H1 (cell line): ENCODE data around the gene LRP3. TPM values are rescaled to one million over a fixed set of nuclear protein-coding genes. Genes with fewer than 3 reads are reported as not detected.

Source experiments
- CBX5 ChIP-seq: fragments of 300-800, 300-1000 bp; sonication (generic); IDR thresholded peaks from 2 replicates; pipeline ENCODE4 v1.7.1; 2016; ENCODE audit warnings: antibody characterized with exemption, low read length, low read depth
- EGR1 ChIP-seq: IDR thresholded peaks from 2 replicates; pipeline ENCODE4 v1.6.1; 2011; ENCODE audit warnings: low read depth, low read length, borderline replicate concordance
- GTF2F1 ChIP-seq: IDR thresholded peaks from 2 replicates; pipeline ENCODE4 v1.6.1; 2012; ENCODE audit warnings: low read depth, low read length, improper control_type of control experiment, borderline replicate concordance
- HDAC2 ChIP-seq, 2 experiments: fragments of 300-600 bp in 1 of 2; sonication (generic) in 1 of 2; IDR thresholded peaks; 2 replicates each; pipeline ENCODE4 v1.6.1; 2011 to 2012; ENCODE audit warnings: low read depth in 2 of 2, low read length in 2 of 2, mild to moderate bottlenecking in 2 of 2, moderate library complexity in 2 of 2, borderline replicate concordance in 1 of 2, inconsistent platforms in 1 of 2
- RBBP5 ChIP-seq: IDR thresholded peaks from 2 replicates; pipeline ENCODE4 v1.7.1; 2012; ENCODE audit warnings: low read depth, mild to moderate bottlenecking, inconsistent platforms, low read length, moderate library complexity, borderline replicate concordance
- SAP30 ChIP-seq: fragments of 300-600 bp; sonication (generic); IDR thresholded peaks from 2 replicates; pipeline ENCODE4 v1.7.1; 2012; ENCODE audit warnings: low read length, moderate library complexity, mild to moderate bottlenecking, inconsistent platforms; ENCODE audit not compliant: insufficient read depth, insufficient replicate concordance
- SIRT6 ChIP-seq: IDR thresholded peaks from one replicate; pipeline ENCODE4 v1.7.1; 2012; ENCODE audit warnings: low read length, inconsistent platforms
- SP1 ChIP-seq: IDR thresholded peaks from 2 replicates; pipeline ENCODE4 v1.6.1; 2011; ENCODE audit warnings: low read depth, low read length
- TCF12 ChIP-seq: IDR thresholded peaks from 2 replicates; pipeline ENCODE4 v1.6.1; 2011; ENCODE audit warnings: low read depth, mild to moderate bottlenecking, low read length
- polyA plus RNA-seq, 7 experiments: library from polyadenylated mRNA; depleted of rRNA in 3 of 7; stranded (reverse) in 5 of 7; unstranded in 2 of 7; fragments of >200 nt in 5 of 7; fragments of 200-250 nt in 2 of 7; gene quantifications; 1 replicate in 5 of 7; 2 replicates in 1 of 7; 4 replicates in 1 of 7; pipeline versions ENCODE4 v1.2.1 to v1.2.3, GENCODE V29; 2011 to 2013; ENCODE audit warnings: missing spikeins in 2 of 7, mixed read lengths in 2 of 7
- total RNA-seq: library from RNA; stranded (reverse); fragmentation: NEBNext Ultra II Directional; extraction: Animal tissue kit (Norgen Biotek cat#: 25700); gene quantifications from 2 replicates; pipeline ENCODE4 v1.2.1, GENCODE V29; 2021
- TF ChIP-seq, protein P1 (sequence below): fragments of 300-600 bp; sonication (generic); IDR thresholded peaks from 2 replicates; pipeline ENCODE4 v1.7.1; 2012; ENCODE audit warnings: low read length, moderate library complexity, mild to moderate bottlenecking, inconsistent platforms; ENCODE audit not compliant: insufficient replicate concordance

The LRP3 gene
- total and polyA plus RNA-seq, 2 of the 8 experiments (the other 6 are each of a cell fraction or from before 2014, with no cell fraction given), result 30.3 to 33.7 TPM

DNA sequence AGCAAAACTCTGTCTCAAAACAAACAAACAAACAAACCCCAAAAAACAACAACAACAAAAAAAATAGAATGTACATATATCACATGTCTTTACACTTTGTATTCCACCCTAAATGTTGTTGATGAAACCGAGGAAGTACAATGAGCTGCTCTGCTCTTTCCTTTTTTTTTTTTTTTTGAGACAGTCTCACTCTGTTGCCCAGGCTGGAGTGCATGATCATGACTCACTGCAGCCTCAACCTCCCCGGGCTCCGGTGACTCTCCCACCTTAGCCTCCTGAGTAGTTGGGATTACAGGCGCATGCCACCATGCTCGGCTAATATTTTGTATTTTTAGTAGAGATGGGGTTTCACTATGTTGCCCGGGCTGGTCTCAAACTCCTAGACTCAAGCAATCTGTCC is 30.6 kb upstream of the LRP3 start (continued):
- TF ChIP-seq, protein P1, sequence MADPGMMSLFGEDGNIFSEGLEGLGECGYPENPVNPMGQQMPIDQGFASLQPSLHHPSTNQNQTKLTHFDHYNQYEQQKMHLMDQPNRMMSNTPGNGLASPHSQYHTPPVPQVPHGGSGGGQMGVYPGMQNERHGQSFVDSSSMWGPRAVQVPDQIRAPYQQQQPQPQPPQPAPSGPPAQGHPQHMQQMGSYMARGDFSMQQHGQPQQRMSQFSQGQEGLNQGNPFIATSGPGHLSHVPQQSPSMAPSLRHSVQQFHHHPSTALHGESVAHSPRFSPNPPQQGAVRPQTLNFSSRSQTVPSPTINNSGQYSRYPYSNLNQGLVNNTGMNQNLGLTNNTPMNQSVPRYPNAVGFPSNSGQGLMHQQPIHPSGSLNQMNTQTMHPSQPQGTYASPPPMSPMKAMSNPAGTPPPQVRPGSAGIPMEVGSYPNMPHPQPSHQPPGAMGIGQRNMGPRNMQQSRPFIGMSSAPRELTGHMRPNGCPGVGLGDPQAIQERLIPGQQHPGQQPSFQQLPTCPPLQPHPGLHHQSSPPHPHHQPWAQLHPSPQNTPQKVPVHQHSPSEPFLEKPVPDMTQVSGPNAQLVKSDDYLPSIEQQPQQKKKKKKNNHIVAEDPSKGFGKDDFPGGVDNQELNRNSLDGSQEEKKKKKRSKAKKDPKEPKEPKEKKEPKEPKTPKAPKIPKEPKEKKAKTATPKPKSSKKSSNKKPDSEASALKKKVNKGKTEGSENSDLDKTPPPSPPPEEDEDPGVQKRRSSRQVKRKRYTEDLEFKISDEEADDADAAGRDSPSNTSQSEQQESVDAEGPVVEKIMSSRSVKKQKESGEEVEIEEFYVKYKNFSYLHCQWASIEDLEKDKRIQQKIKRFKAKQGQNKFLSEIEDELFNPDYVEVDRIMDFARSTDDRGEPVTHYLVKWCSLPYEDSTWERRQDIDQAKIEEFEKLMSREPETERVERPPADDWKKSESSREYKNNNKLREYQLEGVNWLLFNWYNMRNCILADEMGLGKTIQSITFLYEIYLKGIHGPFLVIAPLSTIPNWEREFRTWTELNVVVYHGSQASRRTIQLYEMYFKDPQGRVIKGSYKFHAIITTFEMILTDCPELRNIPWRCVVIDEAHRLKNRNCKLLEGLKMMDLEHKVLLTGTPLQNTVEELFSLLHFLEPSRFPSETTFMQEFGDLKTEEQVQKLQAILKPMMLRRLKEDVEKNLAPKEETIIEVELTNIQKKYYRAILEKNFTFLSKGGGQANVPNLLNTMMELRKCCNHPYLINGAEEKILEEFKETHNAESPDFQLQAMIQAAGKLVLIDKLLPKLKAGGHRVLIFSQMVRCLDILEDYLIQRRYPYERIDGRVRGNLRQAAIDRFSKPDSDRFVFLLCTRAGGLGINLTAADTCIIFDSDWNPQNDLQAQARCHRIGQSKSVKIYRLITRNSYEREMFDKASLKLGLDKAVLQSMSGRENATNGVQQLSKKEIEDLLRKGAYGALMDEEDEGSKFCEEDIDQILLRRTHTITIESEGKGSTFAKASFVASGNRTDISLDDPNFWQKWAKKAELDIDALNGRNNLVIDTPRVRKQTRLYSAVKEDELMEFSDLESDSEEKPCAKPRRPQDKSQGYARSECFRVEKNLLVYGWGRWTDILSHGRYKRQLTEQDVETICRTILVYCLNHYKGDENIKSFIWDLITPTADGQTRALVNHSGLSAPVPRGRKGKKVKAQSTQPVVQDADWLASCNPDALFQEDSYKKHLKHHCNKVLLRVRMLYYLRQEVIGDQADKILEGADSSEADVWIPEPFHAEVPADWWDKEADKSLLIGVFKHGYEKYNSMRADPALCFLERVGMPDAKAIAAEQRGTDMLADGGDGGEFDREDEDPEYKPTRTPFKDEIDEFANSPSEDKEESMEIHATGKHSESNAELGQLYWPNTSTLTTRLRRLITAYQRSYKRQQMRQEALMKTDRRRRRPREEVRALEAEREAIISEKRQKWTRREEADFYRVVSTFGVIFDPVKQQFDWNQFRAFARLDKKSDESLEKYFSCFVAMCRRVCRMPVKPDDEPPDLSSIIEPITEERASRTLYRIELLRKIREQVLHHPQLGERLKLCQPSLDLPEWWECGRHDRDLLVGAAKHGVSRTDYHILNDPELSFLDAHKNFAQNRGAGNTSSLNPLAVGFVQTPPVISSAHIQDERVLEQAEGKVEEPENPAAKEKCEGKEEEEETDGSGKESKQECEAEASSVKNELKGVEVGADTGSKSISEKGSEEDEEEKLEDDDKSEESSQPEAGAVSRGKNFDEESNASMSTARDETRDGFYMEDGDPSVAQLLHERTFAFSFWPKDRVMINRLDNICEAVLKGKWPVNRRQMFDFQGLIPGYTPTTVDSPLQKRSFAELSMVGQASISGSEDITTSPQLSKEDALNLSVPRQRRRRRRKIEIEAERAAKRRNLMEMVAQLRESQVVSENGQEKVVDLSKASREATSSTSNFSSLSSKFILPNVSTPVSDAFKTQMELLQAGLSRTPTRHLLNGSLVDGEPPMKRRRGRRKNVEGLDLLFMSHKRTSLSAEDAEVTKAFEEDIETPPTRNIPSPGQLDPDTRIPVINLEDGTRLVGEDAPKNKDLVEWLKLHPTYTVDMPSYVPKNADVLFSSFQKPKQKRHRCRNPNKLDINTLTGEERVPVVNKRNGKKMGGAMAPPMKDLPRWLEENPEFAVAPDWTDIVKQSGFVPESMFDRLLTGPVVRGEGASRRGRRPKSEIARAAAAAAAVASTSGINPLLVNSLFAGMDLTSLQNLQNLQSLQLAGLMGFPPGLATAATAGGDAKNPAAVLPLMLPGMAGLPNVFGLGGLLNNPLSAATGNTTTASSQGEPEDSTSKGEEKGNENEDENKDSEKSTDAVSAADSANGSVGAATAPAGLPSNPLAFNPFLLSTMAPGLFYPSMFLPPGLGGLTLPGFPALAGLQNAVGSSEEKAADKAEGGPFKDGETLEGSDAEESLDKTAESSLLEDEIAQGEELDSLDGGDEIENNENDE, result no peak
- TF ChIP-seq SP1, result no peak
- TF ChIP-seq TCF12, result no peak
- TF ChIP-seq GTF2F1, result no peak
- TF ChIP-seq SIRT6, result no peak
- no peak for TF ChIP-seq EGR1
- no peak for TF ChIP-seq CBX5
- no peak for TF ChIP-seq RBBP5
- TF ChIP-seq HDAC2 (IDR thresholded peaks at IDR 0.05; ENCODE audit: borderline replicate concordance in 1 of 2, low read depth in 2 of 2, low read length in 2 of 2), result no peak
- no peak for TF ChIP-seq SAP30
